SW 1271 (cell line): Measurements from ENCODE around the gene ALKBH3.

Experiments
- DNase-seq, 2 experiments: peaks; one replicate each; lab custom pipeline; 2025; lab: John Stamatoyannopoulos, UW

The ALKBH3 gene

DNA sequence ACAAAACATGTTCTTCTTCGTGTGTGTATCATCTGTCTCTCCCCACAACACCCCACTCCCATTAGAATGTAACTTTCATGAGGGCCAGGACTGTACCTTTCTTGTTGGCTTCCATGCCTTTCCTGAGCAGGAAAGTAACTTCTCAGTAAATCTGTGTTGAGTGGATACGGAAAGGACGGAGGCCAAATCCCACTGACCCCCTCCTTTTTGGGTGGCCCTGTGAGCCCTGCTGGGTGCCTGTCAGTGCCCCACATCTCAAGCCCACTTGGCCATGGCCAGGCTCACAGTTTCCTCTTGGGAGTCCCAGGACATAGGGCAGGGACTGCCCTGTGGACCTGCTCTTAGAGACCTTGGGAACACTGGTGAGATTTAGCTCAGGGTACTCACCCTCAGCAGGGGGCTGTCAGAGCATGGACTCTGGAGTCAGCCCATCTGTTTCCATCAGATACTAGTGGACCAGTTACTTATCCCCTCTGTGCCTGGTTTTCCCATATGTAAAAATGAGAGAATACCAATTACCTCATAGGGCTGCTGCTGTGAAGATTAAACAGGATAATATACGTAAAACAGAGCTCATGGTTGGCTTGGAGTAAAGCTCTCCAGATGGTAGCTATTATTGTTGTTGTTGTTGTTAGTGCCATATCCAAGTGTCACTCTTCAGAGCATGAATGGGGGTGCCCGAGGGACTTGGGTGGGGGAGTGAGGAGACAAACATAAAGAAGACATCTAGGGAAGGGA is 60.8 kb downstream of the ALKBH3 start:
- no peak for DNase-seq

DNA sequence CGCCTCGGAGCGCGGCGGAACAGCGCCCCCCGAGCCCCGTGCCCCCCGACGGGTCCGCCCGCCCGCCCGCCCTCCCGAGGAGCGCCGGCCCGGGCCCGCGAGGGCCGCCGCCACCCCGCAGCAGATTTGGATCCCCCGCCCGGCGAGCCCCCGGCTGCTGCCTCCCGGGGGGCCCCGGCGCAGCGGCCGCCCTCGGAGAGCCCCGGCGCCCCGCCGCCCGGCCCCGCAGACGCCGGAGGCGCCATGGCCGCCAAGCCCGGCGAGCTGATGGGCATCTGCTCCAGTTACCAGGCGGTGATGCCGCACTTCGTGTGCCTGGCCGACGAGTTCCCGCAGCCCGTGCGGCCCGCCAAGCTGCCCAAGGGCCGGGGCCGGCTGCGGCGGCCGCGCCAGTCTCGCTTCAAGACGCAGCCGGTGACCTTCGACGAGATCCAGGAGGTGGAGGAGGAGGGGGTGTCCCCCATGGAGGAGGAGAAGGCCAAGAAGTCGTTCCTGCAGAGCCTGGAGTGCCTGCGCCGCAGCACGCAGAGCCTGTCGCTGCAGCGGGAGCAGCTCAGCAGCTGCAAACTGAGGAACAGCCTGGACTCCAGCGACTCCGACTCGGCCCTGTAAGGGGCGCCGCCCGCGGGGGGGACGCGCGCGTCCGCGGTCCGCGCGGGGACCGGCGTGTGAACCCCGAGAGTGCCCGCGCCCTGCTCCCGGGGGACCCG is 62.2 kb downstream of the ALKBH3 start:
- DNase-seq: no peak

- no peak for DNase-seq
Measured at GRCh38 chr11:43943372-43943930, 62.8 kb downstream of the ALKBH3 start.

- no peak for DNase-seq
Measured at GRCh38 chr11:43943931-43944751, 63.5 kb downstream of the ALKBH3 start.

GRCh38 chr11:43944761-43945311 is 64.2 kb downstream of the ALKBH3 start:
- no peak for DNase-seq

DNA sequence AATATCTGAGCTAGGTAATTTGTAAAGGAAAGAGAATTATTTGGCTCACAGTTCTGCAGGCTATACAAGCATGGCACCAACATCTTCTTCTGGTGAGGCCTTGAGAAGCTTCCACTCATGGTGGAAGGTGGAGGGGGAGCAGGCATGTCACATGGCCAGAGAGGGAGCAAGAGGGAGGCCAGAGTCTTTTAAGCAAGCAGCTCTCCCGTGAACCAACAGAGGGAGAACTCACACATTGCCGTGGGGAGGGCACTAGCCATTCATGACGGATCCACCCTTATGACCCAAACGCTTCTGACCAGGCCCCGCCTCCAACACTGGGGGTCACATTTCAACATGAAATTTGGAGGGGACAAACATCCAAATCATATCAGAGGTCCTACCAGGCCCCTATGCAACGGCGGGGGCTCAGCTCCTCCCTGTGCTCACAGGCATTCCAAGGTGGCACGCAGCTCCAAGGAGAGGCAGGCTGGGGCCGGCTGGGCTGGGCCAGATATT is 66.4 kb downstream of the ALKBH3 start:
- peak in 1 of 2 experiments; percentile 18 for DNase-seq

GRCh38 chr11:43947815-43948214 is 67.2 kb downstream of the ALKBH3 start:
- no peak for DNase-seq

GRCh38 chr11:43948341-43949225 is 68.0 kb downstream of the ALKBH3 start:
- DNase-seq: no peak

- no peak for DNase-seq
Measured at GRCh38 chr11:43950311-43950855, 69.8 kb downstream of the ALKBH3 start.

- DNase-seq: no peak
Measured at GRCh38 chr11:43951231-43951630, 70.6 kb downstream of the ALKBH3 start.

- DNase-seq: no peak
Measured at GRCh38 chr11:43952020-43952400, 71.4 kb downstream of the ALKBH3 start.

DNA sequence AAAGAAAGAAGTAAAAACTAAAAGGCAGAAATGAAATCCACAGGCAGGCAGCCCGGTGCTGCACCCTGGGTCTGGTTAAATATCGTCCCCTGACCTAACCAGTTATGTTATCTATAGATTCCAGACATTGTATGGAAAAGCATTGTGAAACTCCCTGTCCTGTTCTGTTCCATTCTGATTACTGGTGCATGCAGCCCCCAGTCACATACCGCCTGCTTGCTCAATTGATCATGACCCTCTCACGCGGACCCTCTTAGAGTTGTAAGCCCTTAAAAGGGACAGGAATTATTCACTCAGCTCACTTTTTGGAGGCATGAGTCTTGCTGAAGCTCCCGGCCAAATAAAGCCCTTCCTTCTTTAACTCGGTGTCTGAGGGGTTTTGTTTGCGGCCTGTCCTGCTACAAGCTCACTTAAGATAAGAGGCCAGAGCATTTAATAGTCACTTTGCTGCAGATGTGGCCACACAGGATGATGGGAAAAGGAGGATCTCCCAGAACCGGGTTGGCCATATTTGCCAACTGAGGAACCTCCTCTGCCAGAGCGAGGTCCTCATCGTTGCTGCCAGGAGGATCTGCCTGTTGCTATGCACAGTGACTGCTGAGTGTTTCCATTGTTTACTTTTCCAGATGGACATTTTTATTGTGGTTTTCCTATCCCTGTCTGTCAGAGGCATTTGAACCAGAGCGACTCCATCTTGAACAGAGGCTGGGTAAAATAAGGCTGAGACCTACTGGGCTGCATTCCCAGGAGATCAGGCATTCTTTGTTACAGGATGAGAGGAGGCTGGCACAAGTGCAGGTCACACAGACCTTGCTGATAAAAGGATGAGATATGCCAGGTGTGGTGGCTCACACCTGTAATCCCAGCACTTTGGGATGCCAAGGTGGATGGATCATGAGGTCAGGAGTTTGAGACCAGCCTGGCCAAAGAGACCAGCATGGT is 72.0 kb downstream of the ALKBH3 start:
- no peak for DNase-seq

DNA sequence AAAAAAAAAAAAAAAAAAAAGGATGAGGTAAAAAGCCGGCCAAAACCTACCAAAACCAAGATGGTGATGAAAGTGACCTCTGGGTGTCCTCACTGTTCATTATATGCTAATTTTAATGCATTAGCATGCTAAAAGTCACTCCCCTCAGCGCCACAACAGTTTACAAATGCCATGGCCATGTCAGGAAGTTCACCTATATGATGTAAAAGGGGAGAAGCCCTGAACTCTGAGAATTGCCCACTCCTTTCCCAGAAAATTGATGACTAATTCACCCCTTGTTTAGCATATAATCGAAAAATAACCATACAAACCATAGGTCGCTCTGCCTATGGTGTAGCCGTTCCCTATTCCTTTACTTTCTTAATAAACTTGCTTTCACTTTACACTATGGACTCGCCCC is 72.9 kb downstream of the ALKBH3 start:
- no peak for DNase-seq

- no peak for DNase-seq
Measured at GRCh38 chr11:43954241-43954640, 73.6 kb downstream of the ALKBH3 start.

- DNase-seq: no peak
Measured at GRCh38 chr11:43955381-43956118, 74.9 kb downstream of the ALKBH3 start.

DNA sequence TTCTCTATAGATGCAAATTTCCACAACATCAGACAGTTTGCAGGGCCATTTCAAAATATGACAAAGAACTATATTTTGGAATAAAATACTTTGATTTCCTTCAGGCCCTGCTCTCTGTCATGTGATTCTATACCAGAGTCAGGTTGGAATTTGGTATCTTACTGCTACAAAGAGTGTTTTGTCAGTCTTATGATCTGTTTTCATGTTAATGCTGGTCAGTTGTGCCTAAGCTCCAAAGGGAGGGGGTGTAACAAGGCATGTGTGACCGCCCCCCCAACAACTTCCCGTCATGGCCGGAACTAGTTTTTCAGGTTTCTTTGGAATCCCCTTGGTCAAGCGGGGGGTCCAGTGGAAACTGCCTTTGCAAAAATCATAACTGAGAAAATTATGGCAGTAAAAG is 76.9 kb downstream of the ALKBH3 start:
- DNase-seq: no peak

GRCh38 chr11:43959321-43959995 is 78.8 kb downstream of the ALKBH3 start:
- no peak for DNase-seq
